GM12891 (cell line): ENCODE measurements around the gene MLLT11. TPM values are rescaled to one million over a fixed set of nuclear protein-coding genes. Genes with fewer than 3 reads are reported as not detected.

Source experiments
- DNase-seq: peaks from one replicate; pipeline ENCODE4 v3.0.0; 2011; ENCODE audit warnings: low spot score; ENCODE audit not compliant: insufficient read length
- FAIRE-seq: peaks from 2 replicates; lab custom pipeline; 2011; peaks lifted over from hg19 to GRCh38; lab: Jason Lieb, UNC
- PAX5 ChIP-seq: IDR thresholded peaks from 2 replicates; pipeline ENCODE4 v1.6.1; 2011; ENCODE audit warnings: low read length, moderate library complexity, mild to moderate bottlenecking; ENCODE audit not compliant: insufficient read depth, severe bottlenecking
- POLR2A ChIP-seq: IDR thresholded peaks from 2 replicates; pipeline ENCODE4 v1.6.1; 2011; ENCODE audit warnings: low read depth, low read length, control low read depth
- POLR2AphosphoS5 ChIP-seq: IDR thresholded peaks from 2 replicates; pipeline ENCODE4 v1.6.1; 2011; ENCODE audit warnings: low read depth, low read length, control low read depth
- POU2F2 ChIP-seq: IDR thresholded peaks from 2 replicates; pipeline ENCODE4 v1.6.1; 2011; ENCODE audit warnings: low read depth, mild to moderate bottlenecking, control low read depth, low read length, moderate library complexity
- SPI1 ChIP-seq: IDR thresholded peaks from 2 replicates; pipeline ENCODE4 v1.6.1; 2011; ENCODE audit warnings: low read depth, low read length, control low read depth
- TAF1 ChIP-seq: IDR thresholded peaks from 2 replicates; pipeline ENCODE4 v1.6.1; 2011; ENCODE audit warnings: low read depth, low read length, control low read depth
- polyA plus RNA-seq: library from polyadenylated mRNA; unstranded; fragments of >200 nt; gene quantifications from one replicate; pipeline ENCODE4 v1.2.1, GENCODE V29; 2012; ENCODE audit warnings: low read depth, missing spikeins, inconsistent platforms; ENCODE audit not compliant: missing spikeins

The MLLT11 gene, protein sequence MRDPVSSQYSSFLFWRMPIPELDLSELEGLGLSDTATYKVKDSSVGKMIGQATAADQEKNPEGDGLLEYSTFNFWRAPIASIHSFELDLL
- 4.5 TPM for polyA plus RNA-seq

DNA sequence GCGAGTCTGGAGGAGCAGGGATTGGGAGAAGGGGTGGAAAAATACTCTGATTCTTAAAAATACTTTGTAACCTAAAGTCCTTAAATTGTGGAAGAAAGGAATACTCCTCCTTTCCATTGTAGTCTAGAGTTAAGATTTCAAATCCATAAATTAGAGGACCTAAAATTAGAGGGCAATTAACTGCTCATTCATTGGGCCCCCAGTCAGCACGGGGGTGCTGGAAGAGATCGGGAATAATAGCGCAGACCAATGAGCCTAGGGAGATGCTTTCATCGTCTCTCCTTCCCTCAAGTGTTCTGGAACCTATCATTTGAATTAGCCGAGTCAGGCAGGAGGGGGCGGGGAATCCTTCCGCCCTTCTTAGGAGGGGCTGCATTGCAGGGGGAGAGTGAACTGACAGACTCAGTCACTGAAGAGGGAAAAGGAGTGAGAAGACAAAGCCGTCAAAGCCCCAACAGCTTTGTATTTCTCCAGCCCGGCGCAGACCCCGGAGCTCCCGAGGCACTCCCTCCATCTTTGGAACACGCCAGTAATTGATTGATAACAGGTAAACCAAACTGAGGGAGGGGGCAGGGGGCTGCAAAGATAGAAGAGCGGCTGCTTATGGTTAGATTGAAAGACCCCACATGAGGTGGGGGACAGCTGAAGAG is at the start of gene MLLT11:
Gene MLLT11 (plus strand): TSS at position 391 of the 650 bp plus-strand sequence. CDS start 6,828 bp downstream, outside the sequence.
- no peak for FAIRE-seq
- no peak for TF ChIP-seq POLR2AphosphoS5
- no peak for TF ChIP-seq POLR2A
- TF ChIP-seq TAF1, result no peak
- no peak for TF ChIP-seq POU2F2
- no peak for TF ChIP-seq PAX5
- TF ChIP-seq SPI1, result no peak
- DNase-seq, result no peak

DNA sequence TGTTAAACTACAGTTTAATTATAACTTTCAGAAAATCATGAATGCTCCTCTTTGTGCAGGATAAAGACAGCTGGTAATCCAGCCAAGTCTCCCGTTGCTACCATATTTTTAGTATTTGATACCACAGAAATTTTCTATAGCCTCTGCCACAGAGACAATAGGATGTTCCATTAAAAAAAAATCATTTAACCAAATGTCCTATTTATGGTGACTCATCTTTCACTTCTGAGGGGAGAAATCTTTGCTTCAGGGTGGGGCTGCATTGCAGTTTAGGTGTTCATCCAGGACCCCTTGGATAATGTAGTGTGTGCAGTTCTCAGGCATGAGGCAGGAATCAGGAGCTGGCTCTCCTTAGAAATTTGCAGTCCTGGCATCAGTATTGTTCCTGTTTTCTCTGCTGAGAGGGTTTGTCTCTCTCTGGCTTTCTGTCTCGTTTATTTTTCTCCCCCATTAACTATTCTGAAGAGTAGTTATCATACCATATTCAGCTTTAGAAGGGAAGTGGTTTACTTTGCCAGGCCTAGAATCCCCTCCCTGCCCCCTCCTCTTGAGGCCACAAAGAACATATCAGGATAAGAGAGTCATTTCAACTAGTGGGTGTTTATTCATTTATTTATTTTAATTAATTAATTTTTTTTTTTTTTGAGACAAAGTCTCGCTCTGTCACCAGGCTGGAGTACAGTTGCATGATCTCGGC is 48.9 kb upstream of the MLLT11 start:
- TF ChIP-seq PAX5 (no peak), SPI1 (no peak)
- FAIRE-seq, result no peak
- DNase-seq, result no peak

DNA sequence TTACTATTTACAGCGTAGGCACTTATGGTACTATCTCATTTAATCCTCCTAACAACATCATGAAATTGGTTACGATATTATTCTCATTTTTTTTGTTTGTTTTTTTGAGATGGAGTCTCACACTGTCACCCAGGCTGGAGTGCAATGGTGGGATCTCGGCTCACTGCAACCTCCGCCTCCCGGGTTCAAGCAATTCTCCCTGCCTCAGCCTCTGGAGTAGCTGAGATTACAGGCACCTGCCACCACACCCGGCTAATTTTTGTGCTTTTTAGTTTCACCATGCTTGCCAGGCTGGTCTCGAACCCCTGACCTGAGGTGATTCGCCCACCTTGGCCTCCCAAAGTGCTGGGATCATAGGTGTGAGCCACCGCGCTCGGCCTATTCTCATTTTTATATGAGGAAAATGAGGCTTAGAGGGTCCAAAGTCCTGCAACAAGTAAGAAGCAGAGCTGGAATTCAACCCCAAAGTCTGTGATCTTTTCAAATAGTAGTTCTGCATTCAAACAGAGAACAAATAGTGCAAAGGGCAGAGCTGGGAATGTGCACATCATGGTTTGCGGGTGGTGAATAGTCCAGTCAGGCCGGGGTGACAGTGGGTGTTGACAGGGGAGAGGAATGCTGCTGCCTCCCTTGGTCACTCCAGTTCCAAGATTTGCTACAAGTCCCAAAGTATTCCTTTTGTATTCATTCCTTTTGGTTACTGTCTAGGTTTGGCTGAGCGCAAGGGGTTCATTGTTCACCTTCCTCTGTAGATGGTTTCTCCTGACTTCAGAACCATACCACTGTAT is 47.3 kb upstream of the MLLT11 start:
- no peak for DNase-seq
- TF ChIP-seq TAF1 (no peak), PAX5 (no peak), SPI1 (no peak), POLR2A (no peak)
- no peak for FAIRE-seq

DNA sequence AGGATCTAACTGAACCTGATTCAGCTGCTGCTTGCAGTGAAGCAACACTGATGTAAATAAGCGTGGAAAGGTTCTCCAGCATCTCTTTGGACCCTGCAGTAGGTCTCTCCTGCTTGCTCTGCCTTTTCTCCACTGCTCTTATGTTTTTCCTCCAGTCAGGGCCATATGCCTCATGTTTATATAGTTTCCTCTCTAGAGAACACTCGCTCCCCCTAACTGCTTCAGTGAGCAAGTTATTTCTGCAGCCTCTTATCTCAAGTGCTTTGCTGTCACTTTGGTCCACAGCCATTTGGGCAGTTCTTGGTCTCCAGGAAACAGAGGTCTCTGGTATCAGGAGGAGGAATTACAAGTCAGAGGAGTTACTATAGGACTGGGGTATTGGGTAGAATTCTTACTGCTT is 46.7 kb upstream of the MLLT11 start:
- no peak for TF ChIP-seq POLR2AphosphoS5
- TF ChIP-seq POLR2A, result no peak
- TF ChIP-seq SPI1, result no peak
- TF ChIP-seq POU2F2, result no peak
- TF ChIP-seq PAX5, result no peak
- no peak for TF ChIP-seq TAF1
- no peak for DNase-seq
- FAIRE-seq, result no peak

DNA sequence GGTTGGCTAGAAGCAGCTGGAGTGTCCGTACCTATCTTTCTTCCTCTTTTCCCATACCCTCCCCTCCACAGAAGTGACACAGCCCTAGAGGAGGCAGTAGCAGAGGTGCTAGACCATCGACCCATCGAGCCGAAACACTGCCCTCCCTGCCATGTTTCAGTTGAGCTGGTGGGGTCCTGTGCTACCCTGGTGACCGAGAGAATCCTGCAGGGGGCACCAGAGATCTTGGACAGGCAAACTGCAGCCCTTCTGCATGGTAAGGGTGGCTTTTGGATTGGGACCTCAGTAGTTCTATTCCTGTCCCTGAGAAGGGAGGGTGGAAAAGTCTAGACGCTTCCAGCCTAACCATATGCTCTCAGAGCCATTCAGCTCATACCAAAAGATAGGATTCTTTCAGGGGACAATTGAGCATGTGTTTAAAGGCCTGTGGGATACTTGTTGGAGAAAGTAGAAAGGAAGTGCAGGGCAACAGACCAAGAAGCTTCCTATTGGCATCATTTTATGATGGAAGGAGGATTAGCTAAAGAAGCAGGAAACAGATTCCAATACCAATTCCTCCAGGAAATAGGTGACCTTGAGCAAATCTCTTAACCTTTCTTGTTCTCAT is 35.6 kb upstream of the MLLT11 start:
- DNase-seq (peak; percentile 74), FAIRE-seq (peak; percentile 95)
- TF ChIP-seq SPI1 (no peak), POU2F2 (no peak), POLR2AphosphoS5 (no peak), TAF1 (no peak), PAX5 (no peak), POLR2A (no peak)

DNA sequence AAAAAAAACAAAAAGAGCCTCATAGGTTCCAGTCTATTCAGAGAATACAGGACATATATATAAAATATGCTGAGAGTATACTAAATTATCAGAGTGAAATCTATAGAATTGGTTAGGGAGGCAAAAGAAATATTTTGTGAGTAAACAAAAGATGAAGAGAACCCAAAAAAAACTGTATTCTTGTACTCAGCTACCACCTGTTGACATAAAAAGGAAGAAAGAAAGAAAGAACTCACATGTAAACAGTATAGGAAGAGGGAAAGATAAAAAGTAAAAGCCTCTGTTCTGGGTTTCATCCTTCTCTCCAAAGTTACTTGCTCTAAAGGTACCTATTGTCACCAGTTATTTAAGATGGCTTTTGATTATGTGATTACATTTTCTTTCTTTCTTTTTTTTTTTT is 33.7 kb upstream of the MLLT11 start:
- no peak for FAIRE-seq
- TF ChIP-seq POLR2AphosphoS5 (no peak), PAX5 (no peak), POU2F2 (no peak), TAF1 (no peak), SPI1 (no peak), POLR2A (no peak)
- no peak for DNase-seq

DNA sequence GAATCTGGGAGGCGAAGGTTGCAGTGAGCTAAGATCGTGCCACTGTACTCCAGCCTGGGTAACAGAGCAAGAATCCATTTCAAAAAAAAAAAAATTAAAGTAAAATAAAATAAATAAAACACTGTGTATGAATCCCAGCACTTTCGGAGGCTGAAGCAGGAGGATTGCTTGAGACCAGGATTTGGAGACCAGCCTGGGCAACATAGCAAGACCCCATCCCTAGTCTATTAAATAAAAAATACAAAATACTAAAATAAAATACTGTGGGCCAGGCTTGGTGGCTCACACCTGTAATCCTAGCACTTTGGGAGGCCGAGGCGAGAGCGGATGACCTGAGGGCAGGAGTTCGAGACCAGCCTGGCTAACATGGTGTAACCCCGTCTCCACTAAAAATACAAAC is 28.0 kb upstream of the MLLT11 start:
- TF ChIP-seq SPI1, result no peak
- TF ChIP-seq TAF1, result no peak
- TF ChIP-seq PAX5, result no peak
- no peak for DNase-seq
- no peak for FAIRE-seq

DNA sequence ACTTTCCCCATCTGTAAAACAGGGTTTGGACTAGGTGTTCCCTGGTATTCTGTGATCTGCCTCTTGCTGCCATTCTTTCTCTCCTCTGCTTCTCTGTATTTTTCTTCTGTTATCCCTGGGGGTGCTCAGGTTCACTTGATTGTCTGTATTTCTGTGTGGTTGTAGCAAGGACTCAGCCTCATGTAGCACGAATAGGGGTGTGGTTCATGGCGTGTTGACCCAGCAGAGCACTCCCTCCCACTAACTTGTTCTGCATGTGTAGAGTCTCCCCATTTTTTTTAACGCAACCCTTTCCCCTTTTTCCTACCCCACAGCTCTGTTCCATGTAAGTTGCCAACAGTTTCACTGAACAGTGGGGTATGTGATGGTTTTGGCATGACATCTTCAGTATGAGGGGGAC is 25.0 kb upstream of the MLLT11 start:
- DNase-seq (no peak), FAIRE-seq (no peak)
- TF ChIP-seq POLR2A (no peak), POLR2AphosphoS5 (no peak), POU2F2 (no peak), TAF1 (no peak), SPI1 (no peak), PAX5 (no peak)

DNA sequence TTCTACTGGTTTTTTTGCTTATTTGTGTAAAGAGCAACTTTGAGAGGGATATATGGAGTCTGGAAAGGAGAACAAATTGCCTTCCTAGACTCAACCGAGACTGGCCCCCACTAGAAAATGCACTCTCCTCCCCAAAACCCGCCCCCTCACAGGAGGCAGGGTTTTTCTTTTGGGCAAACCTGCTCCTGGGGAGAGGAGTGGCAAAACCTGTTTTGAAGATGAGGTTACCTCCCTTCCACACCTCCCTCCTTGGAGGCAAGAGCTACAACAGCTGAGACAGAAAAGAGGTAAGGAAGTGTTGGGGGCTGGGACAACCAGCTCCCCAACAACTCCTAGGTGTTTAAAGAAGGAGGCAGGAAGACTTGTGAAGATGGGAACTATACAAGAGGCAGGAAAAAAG is 23.8 kb upstream of the MLLT11 start, which contains the start of gene BNIPL:
Gene BNIPL (plus strand): TSS at position 231 of the 400 bp plus-strand sequence. CDS start 140 bp downstream, at position 371.
- FAIRE-seq (no peak), DNase-seq (no peak)
- TF ChIP-seq SPI1, result no peak
- no peak for TF ChIP-seq POLR2A
- TF ChIP-seq POU2F2, result no peak
- no peak for TF ChIP-seq TAF1
- TF ChIP-seq PAX5, result no peak
- no peak for TF ChIP-seq POLR2AphosphoS5
